Measurements from ENCODE around the gene LANCL1. TPM values are rescaled to one million over a fixed set of nuclear protein-coding genes. Genes with fewer than 3 reads are reported as not detected.
"Not testable (repeated sequence)": the region's sequence is repeated elsewhere in the genome, so short reads cannot be mapped to it uniquely, and the experiment has no call there.

LANCL1 gene
- total RNA-seq, 3 donors from 2014 or later, result 20.8 to 45.5 (median 28.0) TPM

DNA sequence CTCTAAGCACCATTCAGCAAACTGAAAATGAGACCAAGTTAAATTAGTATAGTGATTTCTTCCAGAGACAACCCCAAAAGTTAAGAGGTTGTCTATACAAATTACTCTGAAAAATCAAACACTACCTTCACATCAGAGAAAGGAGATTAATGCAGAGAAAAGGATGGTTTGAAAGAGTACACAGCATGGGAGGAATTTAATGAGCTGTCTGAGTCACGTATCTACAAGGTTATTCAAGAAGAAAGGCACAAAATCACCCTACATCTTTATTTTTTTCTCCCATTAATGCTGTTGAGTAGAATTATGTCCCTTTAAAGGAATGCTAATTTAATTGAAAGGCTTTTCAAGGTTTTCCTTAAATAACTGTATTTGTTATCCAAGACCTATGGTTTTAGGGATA lies 41.1 kb downstream of the LANCL1 start:
- intact Hi-C loops (cut with DNase I, micrococcal nuclease), result no loop called here
- TF ChIP-seq, protein P1, sequence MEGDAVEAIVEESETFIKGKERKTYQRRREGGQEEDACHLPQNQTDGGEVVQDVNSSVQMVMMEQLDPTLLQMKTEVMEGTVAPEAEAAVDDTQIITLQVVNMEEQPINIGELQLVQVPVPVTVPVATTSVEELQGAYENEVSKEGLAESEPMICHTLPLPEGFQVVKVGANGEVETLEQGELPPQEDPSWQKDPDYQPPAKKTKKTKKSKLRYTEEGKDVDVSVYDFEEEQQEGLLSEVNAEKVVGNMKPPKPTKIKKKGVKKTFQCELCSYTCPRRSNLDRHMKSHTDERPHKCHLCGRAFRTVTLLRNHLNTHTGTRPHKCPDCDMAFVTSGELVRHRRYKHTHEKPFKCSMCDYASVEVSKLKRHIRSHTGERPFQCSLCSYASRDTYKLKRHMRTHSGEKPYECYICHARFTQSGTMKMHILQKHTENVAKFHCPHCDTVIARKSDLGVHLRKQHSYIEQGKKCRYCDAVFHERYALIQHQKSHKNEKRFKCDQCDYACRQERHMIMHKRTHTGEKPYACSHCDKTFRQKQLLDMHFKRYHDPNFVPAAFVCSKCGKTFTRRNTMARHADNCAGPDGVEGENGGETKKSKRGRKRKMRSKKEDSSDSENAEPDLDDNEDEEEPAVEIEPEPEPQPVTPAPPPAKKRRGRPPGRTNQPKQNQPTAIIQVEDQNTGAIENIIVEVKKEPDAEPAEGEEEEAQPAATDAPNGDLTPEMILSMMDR (IDR thresholded peaks at IDR 0.05), result no peak
- H3K4me1 ChIP-seq (ENCODE audit: low read depth), result no peaks in the 10 kb centered on the region
- DNase-seq, result no peak
- H3K4me3 ChIP-seq, result no peak overlapping the region
- ATAC-seq, result no peak
- no peaks in the 10 kb centered on the region for H3K36me3 ChIP-seq (ENCODE audit: low read depth)
- H3K9me3 ChIP-seq, result no peaks in the 10 kb centered on the region

DNA sequence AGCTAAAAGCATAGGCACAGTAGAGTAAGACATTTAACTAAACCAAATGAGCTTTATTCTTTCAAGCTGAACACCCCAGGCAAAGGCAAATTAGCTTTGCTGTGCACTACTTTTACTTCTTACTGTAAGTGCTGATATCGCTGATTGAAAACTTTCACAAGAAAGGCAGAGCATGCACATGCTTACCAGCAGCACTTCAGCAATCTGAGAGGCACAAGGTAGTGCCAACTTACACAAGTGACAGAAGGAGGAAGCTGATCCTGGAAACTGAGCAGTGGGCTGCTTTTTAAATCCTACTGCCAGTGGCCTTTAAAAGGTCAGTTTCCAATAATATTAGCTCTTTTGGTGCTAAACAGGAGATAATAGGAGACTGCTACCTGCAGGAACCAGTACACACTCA lies 43.9 kb downstream of the LANCL1 start:
- TF ChIP-seq, protein P1 (IDR thresholded peaks at IDR 0.05), result no peak
- ATAC-seq, result no peak
- intact Hi-C loops (cut with DNase I, micrococcal nuclease), result no loop called here
- Histone ChIP-seq H3K36me3 (ENCODE audit: low read depth) (no peaks in the 10 kb centered on the region), H3K9me3 (peaks cover 6% of the 10 kb centered on the region), H3K4me1 (ENCODE audit: low read depth) (no peaks in the 10 kb centered on the region), H3K4me3 (no peak overlapping the region)
- no peak for DNase-seq

DNA sequence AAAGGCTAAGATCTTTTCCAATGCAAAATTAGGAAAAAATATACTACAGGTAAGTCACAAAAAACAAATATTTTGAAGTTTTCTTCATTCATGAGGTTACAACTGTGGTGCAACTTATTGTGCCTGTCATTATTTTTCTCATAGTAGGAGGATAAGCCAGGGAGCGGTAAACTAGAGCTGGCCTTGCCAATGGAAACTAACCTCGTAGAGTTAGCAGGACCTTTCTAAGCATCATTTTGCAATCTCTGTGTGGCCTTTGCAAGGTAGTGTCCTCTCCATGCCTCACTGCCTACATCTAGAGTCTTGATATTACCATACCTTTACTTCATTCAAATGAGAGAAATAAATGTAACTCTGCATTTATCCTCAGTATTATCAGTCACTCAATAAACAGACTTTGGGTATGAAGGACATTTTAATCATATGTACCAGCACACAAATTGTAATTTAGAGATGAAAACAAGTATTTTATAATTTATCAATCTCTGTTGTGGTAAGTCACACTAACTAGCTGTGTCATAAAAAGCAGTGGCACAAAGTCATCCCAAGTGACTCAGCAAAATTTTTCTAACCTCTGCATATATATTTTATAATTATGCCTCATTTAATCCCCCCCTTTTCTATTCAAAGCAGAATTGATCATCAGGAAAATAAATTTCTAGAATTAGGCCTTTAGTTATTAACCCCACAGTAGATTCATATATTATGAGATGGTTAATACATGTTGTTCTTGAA lies 47.0 kb downstream of the LANCL1 start:
- no peaks in the 10 kb centered on the region for H3K36me3 ChIP-seq (ENCODE audit: low read depth)
- H3K4me3 ChIP-seq, result no peak overlapping the region
- DNase-seq (no peak), ATAC-seq (no peak)
- H3K9me3 ChIP-seq, result peaks cover 33% of the 10 kb centered on the region
- intact Hi-C loops (cut with DNase I, micrococcal nuclease), result no loop called here
- TF ChIP-seq, protein P1 (IDR thresholded peaks at IDR 0.05), result no peak
- H3K4me1 ChIP-seq (ENCODE audit: low read depth), result no peaks in the 10 kb centered on the region

DNA sequence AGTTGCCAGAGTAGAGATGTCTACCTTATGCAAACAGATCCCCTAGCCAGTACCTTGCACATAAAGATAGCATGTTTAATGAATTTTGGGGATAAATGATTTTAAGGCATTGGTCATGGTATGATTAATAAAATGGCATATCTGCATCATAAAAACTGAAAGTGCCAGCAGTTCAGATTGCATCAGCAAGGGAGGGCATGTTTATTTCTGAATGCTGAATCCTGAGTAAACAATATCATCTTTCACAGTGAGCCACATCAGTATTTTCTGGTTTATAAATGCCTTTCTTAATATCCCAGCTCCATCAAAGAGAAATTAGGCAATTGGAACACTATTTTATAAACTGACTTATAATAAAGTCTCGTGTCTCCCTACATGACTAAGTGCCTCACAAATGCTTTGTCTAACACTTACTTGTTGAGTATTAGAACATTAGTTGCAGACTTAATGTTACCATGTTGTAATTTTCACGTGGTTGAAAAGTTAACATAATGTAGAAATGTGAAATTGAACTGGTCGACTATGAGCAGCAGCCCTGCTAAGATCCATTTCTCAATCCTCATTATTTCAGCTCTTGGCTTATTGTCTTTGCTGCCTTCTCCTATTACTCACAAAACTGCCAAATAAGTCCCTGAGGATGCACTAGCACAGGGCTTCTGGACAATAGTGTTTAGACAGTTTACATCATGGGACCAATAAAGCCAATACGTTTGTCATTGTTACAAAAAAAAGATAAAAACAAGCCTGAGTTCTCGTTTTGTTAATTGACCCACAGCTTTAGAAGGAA lies 48.0 kb downstream of the LANCL1 start:
- H3K4me3 ChIP-seq, result no peak overlapping the region
- intact Hi-C loops (cut with DNase I, micrococcal nuclease), result no loop called here
- no peak for DNase-seq
- no peaks in the 10 kb centered on the region for H3K36me3 ChIP-seq (ENCODE audit: low read depth)
- H3K4me1 ChIP-seq (ENCODE audit: low read depth), result no peaks in the 10 kb centered on the region
- ATAC-seq, result no peak
- TF ChIP-seq, protein P1 (IDR thresholded peaks at IDR 0.05), result no peak
- peaks cover 43% of the 10 kb centered on the region for H3K9me3 ChIP-seq

DNA sequence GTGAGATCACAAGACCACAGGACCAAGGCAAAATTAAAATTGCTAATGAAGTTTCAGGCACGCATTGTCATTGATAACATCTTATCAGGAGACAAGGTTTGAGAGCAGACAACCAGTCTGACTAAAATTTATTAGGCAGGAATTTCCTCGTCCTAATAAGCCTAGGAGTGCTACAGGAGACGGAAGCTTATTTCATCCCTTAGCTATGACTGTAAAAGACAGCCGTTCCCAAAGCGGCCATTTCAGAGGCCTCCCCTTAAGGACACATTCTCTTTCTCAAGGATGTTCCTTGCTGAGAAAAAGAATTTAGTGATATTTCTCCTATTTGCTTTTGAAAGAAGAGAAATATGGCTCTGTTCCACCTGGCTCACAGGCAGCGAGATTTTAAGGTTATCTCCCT lies 49.2 kb downstream of the LANCL1 start:
- H3K4me1 ChIP-seq (ENCODE audit: low read depth); DNase-seq; H3K4me3 ChIP-seq; intact Hi-C loops (cut with DNase I, micrococcal nuclease); H3K36me3 ChIP-seq (ENCODE audit: low read depth); ATAC-seq: not testable (repeated sequence)
- H3K9me3 ChIP-seq, result peaks cover 43% of the 10 kb centered on the region

DNA sequence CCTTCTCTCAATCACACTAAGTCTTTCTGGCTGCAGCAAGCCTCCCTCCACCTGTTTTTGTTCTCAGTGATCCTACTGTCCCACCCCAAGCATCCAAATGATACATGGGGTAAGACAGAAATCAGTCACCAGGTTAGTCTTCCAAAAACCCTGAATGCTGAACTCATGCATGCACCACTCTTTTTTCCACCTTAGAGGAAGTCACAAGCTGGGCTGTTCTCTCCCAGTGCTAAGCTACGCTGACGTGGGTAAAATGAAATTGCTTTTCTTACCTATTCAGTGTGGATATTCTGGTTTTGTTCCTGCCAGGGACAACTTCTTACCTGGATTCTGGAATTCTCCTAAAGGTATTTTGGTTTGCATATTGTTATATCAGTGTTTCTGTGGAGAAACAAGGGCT lies 54.2 kb downstream of the LANCL1 start:
- intact Hi-C loops (cut with DNase I, micrococcal nuclease), result no loop called here
- H3K9me3 ChIP-seq, result peaks cover 35% of the 10 kb centered on the region
- DNase-seq (no peak), ATAC-seq (no peak)
- H3K36me3 ChIP-seq (ENCODE audit: low read depth), result no peaks in the 10 kb centered on the region
- H3K4me1 ChIP-seq (ENCODE audit: low read depth), result no peaks in the 10 kb centered on the region
- TF ChIP-seq, protein P1 (IDR thresholded peaks at IDR 0.05), result no peak
- no peak overlapping the region for H3K4me3 ChIP-seq
